Measurements from ENCODE around the gene CELF2.

GRCh38 chr10:11279314-11279713 is 261.6 kb downstream of the CELF2 start:
- TF ChIP-seq EZH2phosphoT487 (IDR thresholded peaks at IDR 0.05; ENCODE audit: insufficient read depth, low read depth) (no peak), EZH2 (IDR thresholded peaks at IDR 0.05; ENCODE audit: insufficient read depth, poor library complexity, severe bottlenecking) (no peak)

Data from GM23248 (cell line).